ENCODE data around the gene MYCN.

DNA sequence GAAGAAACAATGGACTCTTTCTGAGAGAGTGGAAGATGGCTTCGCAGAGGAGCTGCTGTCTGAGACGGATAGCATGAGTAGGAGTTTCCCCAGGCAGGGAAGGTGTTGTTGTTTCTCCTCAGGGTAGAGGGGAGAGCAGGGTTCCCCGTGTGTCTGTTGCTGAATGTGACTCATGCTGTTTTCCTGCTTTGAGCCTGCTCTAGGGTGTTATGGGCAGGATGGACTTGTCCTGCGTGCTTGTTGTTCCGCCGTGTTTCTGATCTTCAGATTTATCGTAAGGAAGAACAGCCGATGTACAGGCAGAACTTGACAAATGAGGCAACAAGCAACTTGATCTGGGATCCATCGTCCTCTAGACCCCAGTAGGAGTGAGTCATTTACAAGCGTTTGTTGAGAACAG lies 19.7 kb upstream of the MYCN start:
- TF ChIP-seq, protein P1, sequence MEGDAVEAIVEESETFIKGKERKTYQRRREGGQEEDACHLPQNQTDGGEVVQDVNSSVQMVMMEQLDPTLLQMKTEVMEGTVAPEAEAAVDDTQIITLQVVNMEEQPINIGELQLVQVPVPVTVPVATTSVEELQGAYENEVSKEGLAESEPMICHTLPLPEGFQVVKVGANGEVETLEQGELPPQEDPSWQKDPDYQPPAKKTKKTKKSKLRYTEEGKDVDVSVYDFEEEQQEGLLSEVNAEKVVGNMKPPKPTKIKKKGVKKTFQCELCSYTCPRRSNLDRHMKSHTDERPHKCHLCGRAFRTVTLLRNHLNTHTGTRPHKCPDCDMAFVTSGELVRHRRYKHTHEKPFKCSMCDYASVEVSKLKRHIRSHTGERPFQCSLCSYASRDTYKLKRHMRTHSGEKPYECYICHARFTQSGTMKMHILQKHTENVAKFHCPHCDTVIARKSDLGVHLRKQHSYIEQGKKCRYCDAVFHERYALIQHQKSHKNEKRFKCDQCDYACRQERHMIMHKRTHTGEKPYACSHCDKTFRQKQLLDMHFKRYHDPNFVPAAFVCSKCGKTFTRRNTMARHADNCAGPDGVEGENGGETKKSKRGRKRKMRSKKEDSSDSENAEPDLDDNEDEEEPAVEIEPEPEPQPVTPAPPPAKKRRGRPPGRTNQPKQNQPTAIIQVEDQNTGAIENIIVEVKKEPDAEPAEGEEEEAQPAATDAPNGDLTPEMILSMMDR (conservative IDR thresholded peaks at IDR 0.05 in 1 of 2, IDR thresholded peaks at IDR 0.05 in 1 of 2; ENCODE audit: low read depth in 1 of 2, low read length in 2 of 2): no peak
- TF ChIP-seq EZH2 (IDR thresholded peaks at IDR 0.05; ENCODE audit: low read length, missing control alignments): no peak

All from fibroblast of lung (primary cell).